Left ventricle myocardium inferior (tissue), 1 donor: ENCODE data around the gene STARD9. TPM values are rescaled to one million over a fixed set of nuclear protein-coding genes. Genes with fewer than 3 reads are reported as not detected.

Source experiments
- DNase-seq: peaks from one replicate; pipeline ENCODE4 v3.0.0-alpha.2; 2020
- H3K27ac ChIP-seq: fragments of 200-600 bp; replicated peaks from 2 replicates; pipeline ENCODE4 v1.8.0; 2021
- H3K27me3 ChIP-seq: fragments of 200-600 bp; 2 replicates; pipeline ENCODE4 v1.8.0; 2021; ENCODE audit warnings: low read depth
- H3K36me3 ChIP-seq: fragments of 200-600 bp; 2 replicates; pipeline ENCODE4 v1.8.0; 2021
- H3K4me1 ChIP-seq: fragments of 200-600 bp; 2 replicates; pipeline ENCODE4 v1.8.0; 2021
- H3K4me3 ChIP-seq: fragments of 200-600 bp; 2 replicates; pipeline ENCODE4 v1.8.0; 2021; ENCODE audit warnings: mild to moderate bottlenecking, moderate library complexity
- H3K9me3 ChIP-seq: fragments of 200-600 bp; replicated peaks from 2 replicates; pipeline ENCODE4 v1.8.0; 2021
- intact Hi-C: fragments of 100-400 bp; cut with micrococcal nuclease; formaldehyde crosslinking; loops from one replicate; pipeline ENCODE4 v1.11.0; 2022
- total RNA-seq: library from RNA; stranded (reverse); fragmentation: NEBNext Ultra II Directional; extraction: Animal tissue kit (Norgen Biotek cat#: 25700); gene quantifications from one replicate; pipeline ENCODE4 v1.2.1, GENCODE V29; 2021
- TF ChIP-seq, protein P1 (sequence below): fragments of 200-600 bp; IDR thresholded peaks from 2 replicates; pipeline ENCODE4 v1.8.0; 2021; ENCODE audit warnings: antibody characterized with exemption, mild to moderate bottlenecking, borderline replicate concordance
- donor health status: DM: no; HTN: yes; CAD: no; lungs with severe emphysema.

The STARD9 gene
- total RNA-seq, 1 donor from 2014 or later, result 4.9 TPM

DNA sequence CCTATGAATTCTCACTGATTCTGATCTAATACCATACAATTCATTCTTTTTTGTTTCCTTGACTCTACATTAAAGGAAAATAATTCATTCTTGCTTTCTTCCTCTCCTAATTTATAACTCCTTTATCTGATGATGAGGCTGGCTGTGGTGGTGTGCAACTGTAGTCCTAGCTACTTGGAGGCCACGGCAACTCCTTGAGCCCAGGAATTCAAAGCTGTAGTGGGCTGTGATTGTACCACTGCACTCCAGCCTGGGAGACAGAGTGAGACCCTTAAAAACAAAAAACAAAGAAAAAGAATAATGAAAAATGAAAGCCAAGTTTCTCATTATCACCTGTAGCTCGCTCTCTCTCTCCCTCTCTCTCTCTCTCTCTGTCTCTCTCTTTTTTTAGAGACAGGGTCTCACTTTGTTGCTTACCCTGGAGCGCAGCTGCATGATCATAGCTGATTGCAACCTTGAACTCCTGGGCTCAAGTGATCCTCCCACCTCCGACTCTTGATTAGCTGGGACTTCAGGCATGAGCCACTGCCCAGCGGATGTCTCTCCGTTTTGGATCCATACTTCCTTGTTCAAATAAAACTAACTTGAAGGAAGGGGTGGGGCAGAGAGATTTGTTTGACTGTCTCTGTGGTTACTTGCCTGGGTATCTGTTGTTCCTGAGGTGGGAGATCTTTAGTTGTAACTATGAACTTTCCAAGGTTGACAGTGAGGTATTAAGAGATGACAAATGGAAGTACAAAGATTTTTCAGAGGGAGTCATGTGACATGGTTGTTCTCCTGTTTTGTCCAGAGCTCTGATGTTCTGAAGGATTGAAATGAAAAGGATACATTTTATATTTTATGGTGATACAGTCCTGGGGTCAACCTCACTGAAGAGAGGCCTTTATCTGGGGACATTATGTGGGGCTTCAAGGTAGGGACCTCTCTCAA, 46.9 kb downstream of the STARD9 start:
- no peak overlapping the region for H3K27ac ChIP-seq
- H3K4me1 ChIP-seq, result peaks cover 7% of the 10 kb centered on the region
- no peaks in the 10 kb centered on the region for H3K27me3 ChIP-seq
- peaks cover 6% of the 10 kb centered on the region for H3K36me3 ChIP-seq
- no peak overlapping the region for H3K4me3 ChIP-seq
- TF ChIP-seq, protein P1, sequence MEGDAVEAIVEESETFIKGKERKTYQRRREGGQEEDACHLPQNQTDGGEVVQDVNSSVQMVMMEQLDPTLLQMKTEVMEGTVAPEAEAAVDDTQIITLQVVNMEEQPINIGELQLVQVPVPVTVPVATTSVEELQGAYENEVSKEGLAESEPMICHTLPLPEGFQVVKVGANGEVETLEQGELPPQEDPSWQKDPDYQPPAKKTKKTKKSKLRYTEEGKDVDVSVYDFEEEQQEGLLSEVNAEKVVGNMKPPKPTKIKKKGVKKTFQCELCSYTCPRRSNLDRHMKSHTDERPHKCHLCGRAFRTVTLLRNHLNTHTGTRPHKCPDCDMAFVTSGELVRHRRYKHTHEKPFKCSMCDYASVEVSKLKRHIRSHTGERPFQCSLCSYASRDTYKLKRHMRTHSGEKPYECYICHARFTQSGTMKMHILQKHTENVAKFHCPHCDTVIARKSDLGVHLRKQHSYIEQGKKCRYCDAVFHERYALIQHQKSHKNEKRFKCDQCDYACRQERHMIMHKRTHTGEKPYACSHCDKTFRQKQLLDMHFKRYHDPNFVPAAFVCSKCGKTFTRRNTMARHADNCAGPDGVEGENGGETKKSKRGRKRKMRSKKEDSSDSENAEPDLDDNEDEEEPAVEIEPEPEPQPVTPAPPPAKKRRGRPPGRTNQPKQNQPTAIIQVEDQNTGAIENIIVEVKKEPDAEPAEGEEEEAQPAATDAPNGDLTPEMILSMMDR, result no peak
- intact Hi-C loops, result no loop called here
- no peaks in the 10 kb centered on the region for H3K9me3 ChIP-seq
- DNase-seq, result no peak

DNA sequence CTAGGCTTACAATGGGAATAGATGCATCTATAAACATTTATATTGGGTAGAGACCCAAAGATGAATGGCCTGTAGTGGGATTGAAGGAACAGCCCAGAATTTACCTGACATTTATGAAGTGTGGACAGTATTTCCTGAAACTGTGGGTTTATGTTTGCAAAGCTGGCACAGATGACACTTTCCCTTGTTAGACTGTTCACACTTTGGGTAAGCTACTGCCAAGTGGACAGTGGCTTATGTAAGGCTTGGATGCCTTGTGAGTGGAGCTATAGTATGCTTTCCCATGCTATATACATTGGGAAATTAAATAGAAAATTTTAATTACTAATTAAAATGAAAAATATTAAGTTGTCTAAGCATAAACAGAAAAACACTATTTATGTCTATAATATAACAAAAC, 48.5 kb downstream of the STARD9 start:
- intact Hi-C loops, result no loop called here
- TF ChIP-seq, protein P1, result no peak
- Histone ChIP-seq H3K4me3 (no peak overlapping the region), H3K36me3 (peaks cover 5% of the 10 kb centered on the region), H3K27me3 (no peaks in the 10 kb centered on the region), H3K4me1 (peaks cover 7% of the 10 kb centered on the region), H3K9me3 (no peaks in the 10 kb centered on the region), H3K27ac (no peak overlapping the region)
- no peak for DNase-seq

DNA sequence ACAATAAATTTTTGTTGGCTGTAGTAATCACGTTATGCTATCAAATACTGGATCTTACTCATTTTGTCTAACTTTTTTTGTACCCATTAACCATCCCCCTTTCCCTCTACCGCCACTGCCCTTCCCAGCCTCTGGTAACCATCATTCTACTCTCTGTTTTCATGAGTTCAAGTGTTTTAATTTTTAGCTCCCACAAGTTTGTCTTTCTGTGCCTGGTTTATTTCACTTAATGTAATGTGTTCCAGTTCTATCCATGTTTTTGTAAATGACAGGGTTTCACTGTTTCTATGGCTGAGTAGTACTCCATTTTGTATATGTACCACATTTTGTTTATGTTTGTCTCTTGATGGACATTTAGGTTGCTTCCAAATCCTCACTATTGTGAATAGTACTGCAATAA, 52.1 kb downstream of the STARD9 start:
- intact Hi-C loops, result no loop called here

DNA sequence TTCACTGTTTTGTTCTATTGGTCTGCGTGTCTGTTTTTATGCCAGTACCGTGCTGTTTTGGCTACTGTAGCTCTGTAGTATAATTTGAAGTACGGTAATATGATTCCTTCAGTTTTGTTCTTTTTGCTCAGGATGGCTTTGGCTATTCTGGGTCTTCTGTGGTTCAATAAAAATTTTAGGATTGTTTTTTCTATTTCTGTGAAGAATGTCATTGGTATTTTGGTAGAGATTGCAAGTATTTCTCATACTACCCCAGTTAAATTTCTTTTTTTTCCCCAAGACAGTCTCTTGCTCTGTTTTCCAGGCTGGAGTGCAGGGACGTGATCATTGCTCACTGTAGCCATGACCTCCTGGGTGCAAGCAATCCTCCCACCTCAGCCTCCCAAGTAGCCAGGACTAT, 53.4 kb downstream of the STARD9 start:
- Histone ChIP-seq H3K36me3 (peaks cover 5% of the 10 kb centered on the region), H3K27ac (no peak overlapping the region), H3K4me1 (peaks cover 3% of the 10 kb centered on the region), H3K9me3 (no peaks in the 10 kb centered on the region), H3K27me3 (no peaks in the 10 kb centered on the region), H3K4me3 (no peak overlapping the region)
- no peak for DNase-seq
- TF ChIP-seq, protein P1, result no peak
- intact Hi-C loops, result no loop called here

More for the DNA sequence above, 52.1 kb downstream of the STARD9 start:
- TF ChIP-seq, protein P1, result no peak
- peaks cover 7% of the 10 kb centered on the region for H3K4me1 ChIP-seq
- no peaks in the 10 kb centered on the region for H3K27me3 ChIP-seq
- DNase-seq, result no peak
- peaks cover 5% of the 10 kb centered on the region for H3K36me3 ChIP-seq
- no peak overlapping the region for H3K4me3 ChIP-seq
- no peaks in the 10 kb centered on the region for H3K9me3 ChIP-seq
- H3K27ac ChIP-seq, result no peak overlapping the region

DNA sequence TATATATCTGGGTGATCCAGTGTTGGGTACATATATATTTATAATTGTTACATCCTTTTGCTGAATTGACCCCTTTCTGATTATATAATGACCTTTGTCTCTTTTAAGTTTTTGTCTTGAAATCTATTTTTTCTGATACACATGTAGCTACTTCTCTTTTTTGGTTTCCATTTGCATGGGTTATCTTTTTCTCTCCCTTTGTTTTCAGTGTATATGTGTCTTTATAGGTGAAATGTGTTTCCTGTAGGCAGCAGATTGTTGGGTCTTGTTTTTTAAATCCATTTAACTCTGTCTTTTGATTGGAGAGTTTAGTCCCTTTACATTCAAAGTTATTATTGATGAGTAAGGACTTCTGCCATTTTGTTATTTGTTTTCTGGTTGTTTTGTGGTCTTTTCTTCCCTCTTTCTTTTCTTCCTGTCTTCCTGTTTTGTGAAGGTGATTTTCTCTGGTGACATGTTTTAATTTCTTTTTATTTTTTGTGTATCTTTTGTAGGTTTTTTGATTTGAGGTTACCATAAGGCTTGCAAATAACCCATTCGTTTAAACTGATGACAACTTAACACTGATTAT, 56.8 kb downstream of the STARD9 start:
- Histone ChIP-seq H3K9me3 (no peaks in the 10 kb centered on the region), H3K36me3 (peaks cover 25% of the 10 kb centered on the region), H3K27ac (no peak overlapping the region), H3K4me1 (no peaks in the 10 kb centered on the region), H3K4me3 (no peak overlapping the region), H3K27me3 (no peaks in the 10 kb centered on the region)
- intact Hi-C loops, result no loop called here
- no peak for DNase-seq
- TF ChIP-seq, protein P1, result no peak
